ENCODE data around the gene DDX4.

DNA sequence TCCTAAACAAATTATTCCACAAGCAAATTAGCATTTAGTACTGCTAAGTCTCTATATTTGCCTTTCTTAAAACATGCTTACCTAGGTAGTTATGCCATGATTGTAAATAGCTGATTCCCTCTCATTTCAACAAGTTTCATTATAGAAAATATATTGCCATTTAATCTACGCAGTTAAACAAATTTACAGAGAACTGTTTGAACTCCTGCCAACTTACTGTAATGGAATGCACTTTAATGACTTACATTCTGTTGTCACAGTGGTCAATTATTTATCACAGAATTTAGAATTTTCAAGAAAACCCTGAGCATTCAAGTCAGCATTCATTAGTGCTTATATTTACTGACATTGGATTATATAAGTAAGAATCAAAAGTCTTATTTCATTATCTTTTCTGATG lies 45.4 kb upstream of the DDX4 start:
- TF ChIP-seq, protein P1, sequence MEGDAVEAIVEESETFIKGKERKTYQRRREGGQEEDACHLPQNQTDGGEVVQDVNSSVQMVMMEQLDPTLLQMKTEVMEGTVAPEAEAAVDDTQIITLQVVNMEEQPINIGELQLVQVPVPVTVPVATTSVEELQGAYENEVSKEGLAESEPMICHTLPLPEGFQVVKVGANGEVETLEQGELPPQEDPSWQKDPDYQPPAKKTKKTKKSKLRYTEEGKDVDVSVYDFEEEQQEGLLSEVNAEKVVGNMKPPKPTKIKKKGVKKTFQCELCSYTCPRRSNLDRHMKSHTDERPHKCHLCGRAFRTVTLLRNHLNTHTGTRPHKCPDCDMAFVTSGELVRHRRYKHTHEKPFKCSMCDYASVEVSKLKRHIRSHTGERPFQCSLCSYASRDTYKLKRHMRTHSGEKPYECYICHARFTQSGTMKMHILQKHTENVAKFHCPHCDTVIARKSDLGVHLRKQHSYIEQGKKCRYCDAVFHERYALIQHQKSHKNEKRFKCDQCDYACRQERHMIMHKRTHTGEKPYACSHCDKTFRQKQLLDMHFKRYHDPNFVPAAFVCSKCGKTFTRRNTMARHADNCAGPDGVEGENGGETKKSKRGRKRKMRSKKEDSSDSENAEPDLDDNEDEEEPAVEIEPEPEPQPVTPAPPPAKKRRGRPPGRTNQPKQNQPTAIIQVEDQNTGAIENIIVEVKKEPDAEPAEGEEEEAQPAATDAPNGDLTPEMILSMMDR (IDR thresholded peaks at IDR 0.05 in 2 of 3, conservative IDR thresholded peaks at IDR 0.05 in 1 of 3; ENCODE audit: insufficient read depth in 2 of 3, low read depth in 1 of 3, low read length in 3 of 3), result no peak
- TF ChIP-seq, protein P2, sequence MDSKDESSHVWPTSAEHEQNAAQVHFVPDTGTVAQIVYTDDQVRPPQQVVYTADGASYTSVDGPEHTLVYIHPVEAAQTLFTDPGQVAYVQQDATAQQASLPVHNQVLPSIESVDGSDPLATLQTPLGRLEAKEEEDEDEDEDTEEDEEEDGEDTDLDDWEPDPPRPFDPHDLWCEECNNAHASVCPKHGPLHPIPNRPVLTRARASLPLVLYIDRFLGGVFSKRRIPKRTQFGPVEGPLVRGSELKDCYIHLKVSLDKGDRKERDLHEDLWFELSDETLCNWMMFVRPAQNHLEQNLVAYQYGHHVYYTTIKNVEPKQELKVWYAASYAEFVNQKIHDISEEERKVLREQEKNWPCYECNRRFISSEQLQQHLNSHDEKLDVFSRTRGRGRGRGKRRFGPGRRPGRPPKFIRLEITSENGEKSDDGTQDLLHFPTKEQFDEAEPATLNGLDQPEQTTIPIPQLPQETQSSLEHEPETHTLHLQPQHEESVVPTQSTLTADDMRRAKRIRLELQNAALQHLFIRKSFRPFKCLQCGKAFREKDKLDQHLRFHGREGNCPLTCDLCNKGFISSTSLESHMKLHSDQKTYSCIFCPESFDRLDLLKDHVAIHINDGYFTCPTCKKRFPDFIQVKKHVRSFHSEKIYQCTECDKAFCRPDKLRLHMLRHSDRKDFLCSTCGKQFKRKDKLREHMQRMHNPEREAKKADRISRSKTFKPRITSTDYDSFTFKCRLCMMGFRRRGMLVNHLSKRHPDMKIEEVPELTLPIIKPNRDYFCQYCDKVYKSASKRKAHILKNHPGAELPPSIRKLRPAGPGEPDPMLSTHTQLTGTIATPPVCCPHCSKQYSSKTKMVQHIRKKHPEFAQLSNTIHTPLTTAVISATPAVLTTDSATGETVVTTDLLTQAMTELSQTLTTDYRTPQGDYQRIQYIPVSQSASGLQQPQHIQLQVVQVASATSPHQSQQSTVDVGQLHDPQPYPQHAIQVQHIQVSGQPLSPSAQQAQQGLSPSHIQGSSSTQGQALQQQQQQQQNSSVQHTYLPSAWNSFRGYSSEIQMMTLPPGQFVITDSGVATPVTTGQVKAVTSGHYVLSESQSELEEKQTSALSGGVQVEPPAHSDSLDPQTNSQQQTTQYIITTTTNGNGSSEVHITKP (IDR thresholded peaks at IDR 0.05; ENCODE audit: partially characterized antibody), result no peak
- no peak for TF ChIP-seq ZEB2 (IDR thresholded peaks at IDR 0.05)
- no peak for TF ChIP-seq EGR1 (conservative IDR thresholded peaks at IDR 0.05)
- no peak for TF ChIP-seq YBX1 (IDR thresholded peaks at IDR 0.05)
- TF ChIP-seq NCOR1 (IDR thresholded peaks at IDR 0.05), result no peak
- TF ChIP-seq, protein P3, sequence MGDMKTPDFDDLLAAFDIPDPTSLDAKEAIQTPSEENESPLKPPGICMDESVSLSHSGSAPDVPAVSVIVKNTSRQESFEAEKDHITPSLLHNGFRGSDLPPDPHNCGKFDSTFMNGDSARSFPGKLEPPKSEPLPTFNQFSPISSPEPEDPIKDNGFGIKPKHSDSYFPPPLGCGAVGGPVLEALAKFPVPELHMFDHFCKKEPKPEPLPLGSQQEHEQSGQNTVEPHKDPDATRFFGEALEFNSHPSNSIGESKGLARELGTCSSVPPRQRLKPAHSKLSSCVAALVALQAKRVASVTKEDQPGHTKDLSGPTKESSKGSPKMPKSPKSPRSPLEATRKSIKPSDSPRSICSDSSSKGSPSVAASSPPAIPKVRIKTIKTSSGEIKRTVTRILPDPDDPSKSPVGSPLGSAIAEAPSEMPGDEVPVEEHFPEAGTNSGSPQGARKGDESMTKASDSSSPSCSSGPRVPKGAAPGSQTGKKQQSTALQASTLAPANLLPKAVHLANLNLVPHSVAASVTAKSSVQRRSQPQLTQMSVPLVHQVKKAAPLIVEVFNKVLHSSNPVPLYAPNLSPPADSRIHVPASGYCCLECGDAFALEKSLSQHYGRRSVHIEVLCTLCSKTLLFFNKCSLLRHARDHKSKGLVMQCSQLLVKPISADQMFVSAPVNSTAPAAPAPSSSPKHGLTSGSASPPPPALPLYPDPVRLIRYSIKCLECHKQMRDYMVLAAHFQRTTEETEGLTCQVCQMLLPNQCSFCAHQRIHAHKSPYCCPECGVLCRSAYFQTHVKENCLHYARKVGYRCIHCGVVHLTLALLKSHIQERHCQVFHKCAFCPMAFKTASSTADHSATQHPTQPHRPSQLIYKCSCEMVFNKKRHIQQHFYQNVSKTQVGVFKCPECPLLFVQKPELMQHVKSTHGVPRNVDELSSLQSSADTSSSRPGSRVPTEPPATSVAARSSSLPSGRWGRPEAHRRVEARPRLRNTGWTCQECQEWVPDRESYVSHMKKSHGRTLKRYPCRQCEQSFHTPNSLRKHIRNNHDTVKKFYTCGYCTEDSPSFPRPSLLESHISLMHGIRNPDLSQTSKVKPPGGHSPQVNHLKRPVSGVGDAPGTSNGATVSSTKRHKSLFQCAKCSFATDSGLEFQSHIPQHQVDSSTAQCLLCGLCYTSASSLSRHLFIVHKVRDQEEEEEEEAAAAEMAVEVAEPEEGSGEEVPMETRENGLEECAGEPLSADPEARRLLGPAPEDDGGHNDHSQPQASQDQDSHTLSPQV (IDR thresholded peaks at IDR 0.05), result no peak
- TF ChIP-seq FOXK2 (conservative IDR thresholded peaks at IDR 0.05 in 1 of 2, IDR thresholded peaks at IDR 0.05 in 1 of 2; ENCODE audit: low read depth in 2 of 2), result no peak
- no peak for TF ChIP-seq POLR2AphosphoS5 (IDR thresholded peaks at IDR 0.05; ENCODE audit: control insufficient read depth, insufficient read depth, low read depth, low read length)
